Transverse colon (tissue), 3 donors: ENCODE measurements around the gene REEP5.

ENCODE experiments used
- POLR2A ChIP-seq: fragments of 450-650 bp; IDR thresholded peaks from one replicate; pipeline ENCODE4 v1.6.1; 2016; ENCODE audit warnings: antibody characterized with exemption, mild to moderate bottlenecking, moderate library complexity
- TF ChIP-seq, protein P1 (sequence below), 5 experiments: fragments of 200-600 bp in 3 of 5; fragments of 450-650 bp in 2 of 5; sonication (generic) in 3 of 5; IDR thresholded peaks; 1 replicate in 2 of 5; 2 replicates in 3 of 5; pipeline ENCODE4 v1.5.1; 2016 to 2017; ENCODE audit warnings: antibody characterized with exemption in 5 of 5, inconsistent platforms in 3 of 5, mild to moderate bottlenecking in 2 of 5, moderate library complexity in 1 of 5

DNA sequence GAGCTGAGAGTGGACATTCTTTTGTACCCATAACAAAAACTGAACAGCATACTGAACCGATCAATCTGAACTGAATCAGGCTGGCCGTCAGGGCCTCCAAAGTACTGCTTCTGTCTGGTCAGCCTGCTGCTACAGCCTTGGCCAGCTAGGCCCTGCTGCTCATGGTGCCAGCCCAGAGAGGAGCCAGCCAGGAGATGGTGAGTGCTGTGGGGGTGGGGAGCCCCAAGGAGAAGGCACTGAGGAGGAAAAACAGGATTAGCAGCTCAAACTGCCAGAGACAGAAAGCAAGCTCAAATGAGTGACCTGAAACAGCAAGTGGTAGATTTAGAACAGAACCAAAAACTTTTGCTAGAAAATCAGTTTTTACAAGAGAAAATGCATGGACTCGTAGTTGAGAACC is 37.0 kb downstream of the REEP5 start:
- no peak for TF ChIP-seq POLR2A
- TF ChIP-seq, protein P1, sequence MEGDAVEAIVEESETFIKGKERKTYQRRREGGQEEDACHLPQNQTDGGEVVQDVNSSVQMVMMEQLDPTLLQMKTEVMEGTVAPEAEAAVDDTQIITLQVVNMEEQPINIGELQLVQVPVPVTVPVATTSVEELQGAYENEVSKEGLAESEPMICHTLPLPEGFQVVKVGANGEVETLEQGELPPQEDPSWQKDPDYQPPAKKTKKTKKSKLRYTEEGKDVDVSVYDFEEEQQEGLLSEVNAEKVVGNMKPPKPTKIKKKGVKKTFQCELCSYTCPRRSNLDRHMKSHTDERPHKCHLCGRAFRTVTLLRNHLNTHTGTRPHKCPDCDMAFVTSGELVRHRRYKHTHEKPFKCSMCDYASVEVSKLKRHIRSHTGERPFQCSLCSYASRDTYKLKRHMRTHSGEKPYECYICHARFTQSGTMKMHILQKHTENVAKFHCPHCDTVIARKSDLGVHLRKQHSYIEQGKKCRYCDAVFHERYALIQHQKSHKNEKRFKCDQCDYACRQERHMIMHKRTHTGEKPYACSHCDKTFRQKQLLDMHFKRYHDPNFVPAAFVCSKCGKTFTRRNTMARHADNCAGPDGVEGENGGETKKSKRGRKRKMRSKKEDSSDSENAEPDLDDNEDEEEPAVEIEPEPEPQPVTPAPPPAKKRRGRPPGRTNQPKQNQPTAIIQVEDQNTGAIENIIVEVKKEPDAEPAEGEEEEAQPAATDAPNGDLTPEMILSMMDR (IDR thresholded peaks at IDR 0.05) = no peak
